ENCODE results near the gene PRR23B.
"Not testable (repeated sequence)": the region's sequence is repeated elsewhere in the genome, so short reads cannot be mapped to it uniquely, and the experiment has no call there.

PRR23B gene

GRCh38 chr3:139020868-139021234 is at the start of gene PRR23B:
TSS of gene PRR23B (minus strand) at chr3:139020926. CDS start at chr3:139020661, 265 bp downstream.
- no peak for DNase-seq

- DNase-seq, result no peak
Measured at GRCh38 chr3:139062918-139063317, 42.2 kb upstream of the PRR23B start.

- no peak for DNase-seq
Measured at GRCh38 chr3:139052802-139053600, 32.3 kb upstream of the PRR23B start.

GRCh38 chr3:139044366-139045210 is 23.9 kb upstream of the PRR23B start, which contains the start of gene PRR23C:
TSS of gene PRR23C (minus strand) at chr3:139044892. CDS start at chr3:139044620, 272 bp downstream.
- DNase-seq, result no peak

- DNase-seq, result no peak
Measured at GRCh38 chr3:139043554-139044365, 23.0 kb upstream of the PRR23B start.

- DNase-seq, result no peak
Measured at GRCh38 chr3:139037478-139037877, 16.8 kb upstream of the PRR23B start.

GRCh38 chr3:139032326-139033002 is 11.7 kb upstream of the PRR23B start:
- no peak for DNase-seq

GRCh38 chr3:139030576-139030975 is 9.8 kb upstream of the PRR23B start:
- DNase-seq, result not testable (repeated sequence)

GRCh38 chr3:139024968-139025367 is 4.2 kb upstream of the PRR23B start:
- no peak for DNase-seq

- no peak for DNase-seq
Measured at GRCh38 chr3:139020036-139020867, 474 bp downstream of the PRR23B start.

- DNase-seq, result no peak
Measured at GRCh38 chr3:139016430-139017048, 4.2 kb downstream of the PRR23B start.

- no peak for DNase-seq
Measured at GRCh38 chr3:139006051-139006716, 14.5 kb downstream of the PRR23B start, which contains the start of gene PRR23A. TSS of gene PRR23A (minus strand) at chr3:139006268. CDS start at chr3:139006268, 0 bp downstream.

- no peak for DNase-seq
Measured at GRCh38 chr3:139005356-139005993, 15.3 kb downstream of the PRR23B start.

- DNase-seq, result no peak
Measured at GRCh38 chr3:138995706-138996105, 25.0 kb downstream of the PRR23B start.

- no peak for DNase-seq
Measured at GRCh38 chr3:138987181-138987580, 33.5 kb downstream of the PRR23B start.

GRCh38 chr3:138985932-138986331 is 34.8 kb downstream of the PRR23B start:
- DNase-seq, result no peak

- no peak for DNase-seq
Measured at GRCh38 chr3:138984816-138985215, 35.9 kb downstream of the PRR23B start.

GRCh38 chr3:138976047-138976446 is 44.7 kb downstream of the PRR23B start:
- DNase-seq, result no peak

GRCh38 chr3:138975351-138975750 is 45.4 kb downstream of the PRR23B start:
- no peak for DNase-seq

GRCh38 chr3:138974462-138974861 is 46.3 kb downstream of the PRR23B start:
- no peak for DNase-seq
